A549 (cell line): ENCODE measurements around the gene USP11.

Experiments used
- CBX8 ChIP-seq: fragments of 200-600 bp; sonication (generic); IDR thresholded peaks from 2 replicates; pipeline ENCODE4 v1.6.1; 2016
- CTCF ChIP-seq: fragments of >200 bp; sonication (Bioruptor Twin); formaldehyde crosslinking; IDR thresholded peaks from 3 replicates; pipeline ENCODE4 v1.5.1; 2016
- HMGXB4 ChIP-seq: fragments of 250-450 bp; sonication (Bioruptor Pico); IDR thresholded peaks from 2 replicates; pipeline ENCODE4 v1.5.0; 2021; ENCODE audit warnings: mild to moderate bottlenecking, moderate library complexity, borderline replicate concordance
- MAX ChIP-seq: IDR thresholded peaks from 2 replicates; pipeline ENCODE4 v1.6.1; 2012
- PHF8 ChIP-seq: fragments of 200-600 bp; sonication (generic); IDR thresholded peaks from 2 replicates; pipeline ENCODE4 v1.6.1; 2016; ENCODE audit warnings: low read depth, mild to moderate bottlenecking, antibody characterized with exemption, moderate library complexity, borderline replicate concordance
- POLR2A ChIP-seq: IDR thresholded peaks from 2 replicates; pipeline ENCODE4 v1.6.1; 2012; ENCODE audit warnings: mild to moderate bottlenecking, low read length
- REST ChIP-seq: fragments of 200-600 bp; sonication (generic); IDR thresholded peaks from 2 replicates; pipeline ENCODE4 v1.6.1; 2016; ENCODE audit warnings: antibody characterized with exemption, mild to moderate bottlenecking, moderate library complexity
- TF ChIP-seq, protein P1 (sequence below): fragments of 450-650 bp; IDR thresholded peaks from 2 replicates; pipeline ENCODE4 v1.6.1; 2014; ENCODE audit warnings: antibody characterized with exemption

GRCh38 chrX:47189906-47190305, 42.9 kb upstream of the USP11 start:
- TF ChIP-seq MAX (no peak), PHF8 (no peak), CTCF (no peak), CBX8 (no peak), REST (no peak), POLR2A (no peak), HMGXB4 (CRISPR knock-in tag) (no peak)
- TF ChIP-seq, protein P1, sequence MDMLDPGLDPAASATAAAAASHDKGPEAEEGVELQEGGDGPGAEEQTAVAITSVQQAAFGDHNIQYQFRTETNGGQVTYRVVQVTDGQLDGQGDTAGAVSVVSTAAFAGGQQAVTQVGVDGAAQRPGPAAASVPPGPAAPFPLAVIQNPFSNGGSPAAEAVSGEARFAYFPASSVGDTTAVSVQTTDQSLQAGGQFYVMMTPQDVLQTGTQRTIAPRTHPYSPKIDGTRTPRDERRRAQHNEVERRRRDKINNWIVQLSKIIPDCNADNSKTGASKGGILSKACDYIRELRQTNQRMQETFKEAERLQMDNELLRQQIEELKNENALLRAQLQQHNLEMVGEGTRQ = no peak
